ENCODE results near the gene SLC24A4.

Gene SLC24A4

DNA sequence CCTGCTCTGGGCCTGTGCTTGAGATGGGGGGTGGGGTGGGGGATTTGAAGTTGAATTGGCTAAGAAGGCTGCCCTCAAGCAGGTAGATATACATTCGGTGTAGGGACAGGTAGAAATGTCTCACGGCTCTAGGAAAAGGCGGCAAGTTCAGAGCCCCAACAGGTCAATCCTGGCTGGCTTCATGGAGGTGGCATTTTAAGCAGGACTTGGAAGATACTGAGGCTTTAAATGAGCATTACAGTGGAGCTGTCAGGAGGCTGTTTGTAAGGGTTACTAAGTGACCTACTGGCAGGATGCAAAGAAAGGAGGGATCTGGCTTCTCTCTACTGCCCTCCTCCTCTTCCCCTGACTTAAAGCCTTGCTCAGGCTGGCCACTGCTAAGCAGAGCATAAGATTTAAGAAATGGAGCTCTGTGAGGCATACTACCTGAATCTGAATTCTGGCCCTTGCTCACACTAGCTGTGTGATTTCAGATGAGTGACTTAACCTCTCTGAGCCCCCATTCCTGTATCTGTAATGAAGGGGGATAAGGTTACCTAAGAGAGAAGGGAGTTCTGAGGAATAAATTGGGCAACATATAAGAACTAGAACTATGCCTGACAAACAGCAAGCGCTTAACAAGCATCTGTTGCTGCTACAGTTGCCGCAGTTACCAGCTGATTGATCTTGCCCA, 61.6 kb downstream of the SLC24A4 start:
- H3K27ac Mint-ChIP-seq (ENCODE audit: low read depth) = no peak overlapping the region
- peaks cover 1% of the 10 kb centered on the region for H3K4me1 Mint-ChIP-seq
- H3K27me3 Mint-ChIP-seq = no peaks in the 10 kb centered on the region
- H3K9me3 Mint-ChIP-seq = no peaks in the 10 kb centered on the region
- no peak for ATAC-seq (replicated peaks; ENCODE audit: extremely low read depth, poor library complexity, severe bottlenecking)
- no peaks in the 10 kb centered on the region for H3K36me3 Mint-ChIP-seq (ENCODE audit: insufficient read depth)
- no peak overlapping the region for H3K4me3 Mint-ChIP-seq
- DNase-seq (ENCODE audit: low spot score in 2 of 2) = no peak

DNA sequence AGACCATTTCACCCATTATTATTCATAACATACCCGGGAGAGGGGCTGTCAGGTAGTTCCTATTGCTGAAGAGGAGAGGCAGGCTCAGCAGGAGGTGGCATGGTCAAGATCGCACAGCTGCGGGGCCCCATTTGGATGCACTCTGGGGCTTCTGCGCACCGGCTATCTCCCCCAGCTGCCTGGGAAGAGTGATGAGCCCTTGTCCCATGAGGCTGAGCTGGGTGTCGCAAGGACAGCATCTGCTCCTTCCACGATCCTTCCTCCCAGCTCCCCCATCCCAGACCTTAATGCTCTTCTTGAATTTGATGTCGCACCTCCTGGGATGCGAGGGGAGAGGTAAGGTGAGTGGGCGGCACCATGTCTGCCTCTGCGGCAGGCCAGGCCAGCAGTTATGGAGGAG, 62.6 kb downstream of the SLC24A4 start:
- Mint-ChIP-seq H3K4me3 (no peak overlapping the region), H3K9me3 (no peaks in the 10 kb centered on the region), H3K36me3 (ENCODE audit: insufficient read depth) (no peaks in the 10 kb centered on the region), H3K27me3 (no peaks in the 10 kb centered on the region), H3K27ac (ENCODE audit: low read depth) (no peak overlapping the region), H3K4me1 (peaks cover 10% of the 10 kb centered on the region)
- DNase-seq (ENCODE audit: low spot score in 2 of 2) = no peak
- ATAC-seq (replicated peaks; ENCODE audit: extremely low read depth, poor library complexity, severe bottlenecking) = no peak

DNA sequence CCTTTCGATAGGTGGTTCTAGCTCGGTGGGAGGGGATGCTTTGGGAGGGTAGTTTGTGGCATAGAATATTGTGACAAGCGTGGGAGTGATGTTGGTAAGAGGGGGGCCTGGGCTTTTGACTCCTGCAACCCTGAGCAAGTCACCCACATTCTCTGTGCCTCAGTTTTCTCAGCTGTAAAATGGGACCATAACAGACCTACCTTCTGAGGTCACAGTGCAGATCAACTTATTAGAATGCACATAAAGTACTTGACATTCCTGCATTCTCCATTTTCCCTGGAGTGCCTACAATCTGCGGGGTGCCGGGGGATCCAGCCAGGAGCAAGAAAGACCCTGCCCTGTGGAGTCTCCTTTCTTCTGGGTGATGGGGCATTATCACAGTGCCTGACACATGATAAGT, 63.2 kb downstream of the SLC24A4 start:
- Mint-ChIP-seq H3K4me1 (peaks cover 10% of the 10 kb centered on the region), H3K36me3 (ENCODE audit: insufficient read depth) (no peaks in the 10 kb centered on the region), H3K4me3 (no peak overlapping the region), H3K9me3 (no peaks in the 10 kb centered on the region), H3K27ac (ENCODE audit: low read depth) (no peak overlapping the region), H3K27me3 (no peaks in the 10 kb centered on the region)
- ATAC-seq (replicated peaks; ENCODE audit: extremely low read depth, poor library complexity, severe bottlenecking) = no peak
- no peak for DNase-seq (ENCODE audit: low spot score in 2 of 2)

DNA sequence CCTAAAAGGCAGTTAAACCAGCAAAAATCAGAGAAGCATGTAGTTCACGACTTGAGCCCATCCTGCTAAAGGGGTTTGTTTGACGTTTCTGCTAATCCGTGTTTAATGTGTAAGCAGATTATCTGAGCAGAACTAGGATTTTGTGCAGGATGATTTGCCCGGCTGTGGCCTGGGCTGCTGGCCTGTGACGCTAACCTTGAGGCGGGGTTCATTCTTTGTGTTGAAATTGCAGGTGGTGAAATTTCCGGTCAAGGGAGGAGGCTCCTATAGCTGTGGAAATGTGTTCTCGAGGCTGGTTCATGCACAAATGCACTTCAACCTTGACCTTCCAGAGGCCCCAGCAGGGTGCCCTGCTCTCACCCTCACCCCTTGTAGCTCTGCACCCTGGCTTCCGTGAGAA, 63.7 kb downstream of the SLC24A4 start:
- no peak for DNase-seq (ENCODE audit: low spot score in 2 of 2)
- no peak for ATAC-seq (replicated peaks; ENCODE audit: extremely low read depth, poor library complexity, severe bottlenecking)
- H3K36me3 Mint-ChIP-seq (ENCODE audit: insufficient read depth) = no peaks in the 10 kb centered on the region
- H3K9me3 Mint-ChIP-seq = no peaks in the 10 kb centered on the region
- H3K4me1 Mint-ChIP-seq = peaks cover 10% of the 10 kb centered on the region
- H3K4me3 Mint-ChIP-seq = no peak overlapping the region
- no peak overlapping the region for H3K27ac Mint-ChIP-seq (ENCODE audit: low read depth)
- no peaks in the 10 kb centered on the region for H3K27me3 Mint-ChIP-seq

DNA sequence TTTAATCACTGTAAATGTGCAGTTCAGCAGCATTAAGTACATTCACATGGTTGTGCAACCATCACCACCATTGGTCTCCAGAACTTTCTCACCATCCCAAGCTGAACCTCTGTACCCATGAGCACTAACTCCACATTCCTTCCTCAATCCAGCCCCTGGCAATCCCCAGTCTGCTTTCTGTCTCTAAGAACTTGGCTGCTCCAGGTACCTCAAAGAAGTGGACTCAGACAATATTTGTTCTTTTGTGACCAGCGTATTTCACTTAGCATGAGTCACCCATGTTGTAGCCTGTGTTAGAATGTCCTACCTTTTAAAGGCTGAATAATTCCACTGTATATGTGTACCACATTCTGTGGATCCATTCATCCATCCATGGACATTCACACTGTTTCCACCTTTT, 64.6 kb downstream of the SLC24A4 start:
- DNase-seq (ENCODE audit: low spot score in 2 of 2) (no peak), ATAC-seq (replicated peaks; ENCODE audit: extremely low read depth, poor library complexity, severe bottlenecking) (no peak)
- H3K4me3 Mint-ChIP-seq = no peak overlapping the region
- H3K36me3 Mint-ChIP-seq (ENCODE audit: insufficient read depth) = no peaks in the 10 kb centered on the region
- peaks cover 8% of the 10 kb centered on the region for H3K27me3 Mint-ChIP-seq
- H3K9me3 Mint-ChIP-seq = no peaks in the 10 kb centered on the region
- H3K27ac Mint-ChIP-seq (ENCODE audit: low read depth) = no peak overlapping the region
- H3K4me1 Mint-ChIP-seq = peaks cover 10% of the 10 kb centered on the region

DNA sequence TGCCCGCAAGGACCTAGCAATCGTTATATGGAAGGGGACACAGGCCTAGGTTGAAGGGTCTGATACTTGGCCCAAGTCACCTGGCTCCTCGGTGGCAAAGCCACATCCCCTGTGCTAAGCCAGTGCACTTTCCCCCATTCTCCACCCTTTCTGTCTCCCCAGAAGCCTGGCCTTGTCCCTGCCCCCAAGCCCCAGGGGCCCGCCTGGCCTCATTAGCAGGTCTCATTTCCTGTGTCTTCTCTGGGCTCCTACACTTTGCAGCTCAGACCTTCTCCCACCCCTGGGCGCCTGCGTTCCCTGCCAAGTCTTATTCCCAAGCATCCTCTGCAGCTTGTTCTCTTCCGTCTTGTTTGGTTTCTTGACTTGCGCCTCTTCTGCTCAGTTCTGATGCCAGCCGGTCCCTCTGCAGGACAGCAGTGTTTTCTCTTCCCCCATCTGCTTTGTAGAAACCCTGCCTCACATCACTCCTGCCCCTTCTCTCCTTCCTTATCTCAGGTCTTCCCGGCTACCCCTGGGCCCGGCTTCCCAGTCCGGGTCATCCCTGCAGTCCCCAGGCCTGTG, 66.7 kb downstream of the SLC24A4 start:
- peak overlapping the region; percentile 69 for H3K27ac Mint-ChIP-seq (ENCODE audit: low read depth)
- ATAC-seq (replicated peaks; ENCODE audit: extremely low read depth, poor library complexity, severe bottlenecking) = no peak
- no peaks in the 10 kb centered on the region for H3K36me3 Mint-ChIP-seq (ENCODE audit: insufficient read depth)
- H3K9me3 Mint-ChIP-seq = no peaks in the 10 kb centered on the region
- H3K4me3 Mint-ChIP-seq = no peak overlapping the region
- H3K4me1 Mint-ChIP-seq = peaks cover 10% of the 10 kb centered on the region
- H3K27me3 Mint-ChIP-seq = peaks cover 10% of the 10 kb centered on the region
- no peak for DNase-seq (ENCODE audit: low spot score in 2 of 2)

DNA sequence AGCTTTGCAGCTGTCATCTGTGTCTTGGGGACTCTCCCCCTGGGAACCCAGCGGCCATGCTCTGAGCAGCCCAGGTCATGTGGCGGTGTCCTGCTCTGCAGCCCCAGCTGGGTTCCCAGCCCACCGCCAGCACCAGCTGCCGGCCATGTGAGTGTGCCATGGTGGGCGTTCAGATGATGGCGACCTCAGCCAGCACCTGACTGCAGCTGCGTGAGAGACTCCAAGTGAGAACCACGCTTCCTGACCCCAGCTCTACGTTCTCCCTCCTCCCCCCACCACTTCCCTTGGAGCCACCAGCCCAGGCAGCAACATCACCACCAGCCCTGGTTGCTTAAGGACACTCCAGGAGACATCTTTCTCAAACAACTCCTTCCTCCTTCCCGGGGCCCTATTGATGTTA, 68.8 kb downstream of the SLC24A4 start:
- no peaks in the 10 kb centered on the region for H3K9me3 Mint-ChIP-seq
- no peaks in the 10 kb centered on the region for H3K36me3 Mint-ChIP-seq (ENCODE audit: insufficient read depth)
- ATAC-seq (replicated peaks; ENCODE audit: extremely low read depth, poor library complexity, severe bottlenecking) (no peak), DNase-seq (ENCODE audit: low spot score in 2 of 2) (no peak)
- H3K27me3 Mint-ChIP-seq = peaks cover 12% of the 10 kb centered on the region
- H3K27ac Mint-ChIP-seq (ENCODE audit: low read depth) = no peak overlapping the region
- H3K4me3 Mint-ChIP-seq = no peak overlapping the region
- H3K4me1 Mint-ChIP-seq = peaks cover 10% of the 10 kb centered on the region

DNA sequence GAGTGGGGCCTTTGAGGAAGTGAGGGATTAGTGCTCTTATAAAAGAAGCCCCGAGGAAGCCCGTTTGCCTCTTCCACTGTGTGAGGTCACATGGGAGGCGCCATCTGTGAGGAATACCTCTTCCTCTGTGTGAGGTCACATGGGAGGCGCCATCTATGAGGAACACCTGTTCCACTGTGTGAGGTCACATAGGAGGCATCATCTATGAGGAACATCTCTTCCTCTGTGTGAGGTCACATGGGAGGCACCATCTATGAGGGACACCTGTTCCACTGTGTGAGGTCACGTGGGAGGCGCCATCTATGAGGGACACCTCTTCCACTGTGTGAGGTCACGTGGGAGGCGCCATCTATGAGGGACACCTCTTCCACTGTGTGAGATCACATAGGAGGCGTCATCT, 69.7 kb downstream of the SLC24A4 start:
- Mint-ChIP-seq H3K27ac (ENCODE audit: low read depth) (no peak overlapping the region), H3K9me3 (no peaks in the 10 kb centered on the region), H3K27me3 (peaks cover 21% of the 10 kb centered on the region), H3K36me3 (ENCODE audit: insufficient read depth) (peaks cover 2% of the 10 kb centered on the region), H3K4me3 (no peak overlapping the region), H3K4me1 (peaks cover 10% of the 10 kb centered on the region)
- no peak for DNase-seq (ENCODE audit: low spot score in 2 of 2)
- ATAC-seq (replicated peaks; ENCODE audit: extremely low read depth, poor library complexity, severe bottlenecking) = peak; percentile 32

DNA sequence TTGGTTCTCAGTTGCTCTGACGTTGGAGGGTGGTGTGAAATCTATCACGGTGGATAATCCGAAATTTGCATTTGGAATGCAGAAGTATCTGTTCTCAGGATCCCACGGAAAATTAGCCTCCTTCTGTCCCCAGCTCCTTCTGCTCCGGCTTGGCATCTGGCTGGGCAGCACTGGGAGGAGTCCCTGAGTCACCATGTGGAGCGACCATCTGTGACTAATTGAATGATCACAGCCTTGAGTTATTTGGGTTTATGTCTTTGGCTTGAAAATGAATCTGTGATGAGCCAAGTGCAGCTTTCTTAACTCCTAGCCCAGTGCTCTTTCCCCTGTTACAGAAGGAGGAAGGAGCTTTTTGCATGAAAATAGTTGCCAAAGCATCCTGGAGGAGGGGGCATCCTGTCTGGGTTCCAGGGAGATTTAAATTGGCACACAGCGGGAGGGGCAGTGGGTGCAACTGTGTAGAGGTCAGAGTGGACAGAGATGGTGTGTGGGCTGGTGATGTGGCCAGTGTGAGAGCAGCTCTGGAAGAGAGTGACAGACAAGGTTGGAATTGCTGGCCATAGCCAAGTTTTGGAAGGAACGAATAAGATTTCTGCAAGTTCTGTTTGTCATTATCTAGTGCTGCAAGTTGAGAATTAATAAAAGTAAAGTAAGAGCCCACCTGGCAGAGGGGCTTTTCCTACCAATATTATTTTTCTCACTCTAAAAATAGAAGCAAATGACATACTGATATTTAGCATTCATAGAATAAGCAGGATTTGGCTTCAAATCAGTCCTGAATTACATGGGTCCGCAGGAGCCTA, 74.4 kb downstream of the SLC24A4 start:
- peaks cover 2% of the 10 kb centered on the region for H3K36me3 Mint-ChIP-seq (ENCODE audit: insufficient read depth)
- peaks cover 37% of the 10 kb centered on the region for H3K27me3 Mint-ChIP-seq
- H3K9me3 Mint-ChIP-seq = no peaks in the 10 kb centered on the region
- H3K4me1 Mint-ChIP-seq = no peaks in the 10 kb centered on the region
- no peak overlapping the region for H3K4me3 Mint-ChIP-seq
- no peak overlapping the region for H3K27ac Mint-ChIP-seq (ENCODE audit: low read depth)
- DNase-seq (ENCODE audit: low spot score in 2 of 2) = no peak
- no peak for ATAC-seq (replicated peaks; ENCODE audit: extremely low read depth, poor library complexity, severe bottlenecking)

DNA sequence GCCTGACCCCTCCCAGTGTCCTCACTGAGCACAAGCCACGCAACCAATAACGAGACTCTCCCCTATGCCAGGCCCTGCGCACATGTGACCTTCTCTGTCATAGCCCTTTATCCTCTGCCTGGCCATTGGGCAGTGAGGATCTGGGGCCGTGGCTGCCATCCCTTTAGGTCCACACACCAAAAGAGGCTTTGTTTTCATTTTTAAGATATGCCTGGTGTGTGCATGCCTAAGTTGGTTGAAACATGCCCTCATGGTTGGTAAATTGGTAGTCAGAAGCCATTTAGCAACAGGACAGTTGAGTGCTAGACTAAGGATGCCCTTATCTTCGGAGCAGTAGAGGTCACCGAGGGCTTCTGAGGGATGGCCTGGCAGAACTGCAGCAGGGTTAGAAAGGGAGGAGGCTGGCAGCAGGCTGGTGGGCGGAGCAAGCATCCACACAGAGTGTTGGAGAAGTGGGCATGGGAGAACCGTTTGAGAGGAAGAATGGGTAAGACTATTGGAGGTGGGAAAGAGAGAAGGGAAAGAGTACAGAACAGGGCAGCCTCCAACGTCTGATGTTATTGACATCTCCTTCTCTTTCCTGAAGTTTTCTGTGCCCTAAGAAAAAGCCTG, 75.1 kb downstream of the SLC24A4 start:
- peak overlapping the region; percentile 40 for H3K27ac Mint-ChIP-seq (ENCODE audit: low read depth)
- peaks cover 33% of the 10 kb centered on the region for H3K27me3 Mint-ChIP-seq
- H3K36me3 Mint-ChIP-seq (ENCODE audit: insufficient read depth) = peaks cover 2% of the 10 kb centered on the region
- no peaks in the 10 kb centered on the region for H3K4me1 Mint-ChIP-seq
- DNase-seq (ENCODE audit: low spot score in 2 of 2) = no peak
- no peaks in the 10 kb centered on the region for H3K9me3 Mint-ChIP-seq
- no peak overlapping the region for H3K4me3 Mint-ChIP-seq
- no peak for ATAC-seq (replicated peaks; ENCODE audit: extremely low read depth, poor library complexity, severe bottlenecking)

DNA sequence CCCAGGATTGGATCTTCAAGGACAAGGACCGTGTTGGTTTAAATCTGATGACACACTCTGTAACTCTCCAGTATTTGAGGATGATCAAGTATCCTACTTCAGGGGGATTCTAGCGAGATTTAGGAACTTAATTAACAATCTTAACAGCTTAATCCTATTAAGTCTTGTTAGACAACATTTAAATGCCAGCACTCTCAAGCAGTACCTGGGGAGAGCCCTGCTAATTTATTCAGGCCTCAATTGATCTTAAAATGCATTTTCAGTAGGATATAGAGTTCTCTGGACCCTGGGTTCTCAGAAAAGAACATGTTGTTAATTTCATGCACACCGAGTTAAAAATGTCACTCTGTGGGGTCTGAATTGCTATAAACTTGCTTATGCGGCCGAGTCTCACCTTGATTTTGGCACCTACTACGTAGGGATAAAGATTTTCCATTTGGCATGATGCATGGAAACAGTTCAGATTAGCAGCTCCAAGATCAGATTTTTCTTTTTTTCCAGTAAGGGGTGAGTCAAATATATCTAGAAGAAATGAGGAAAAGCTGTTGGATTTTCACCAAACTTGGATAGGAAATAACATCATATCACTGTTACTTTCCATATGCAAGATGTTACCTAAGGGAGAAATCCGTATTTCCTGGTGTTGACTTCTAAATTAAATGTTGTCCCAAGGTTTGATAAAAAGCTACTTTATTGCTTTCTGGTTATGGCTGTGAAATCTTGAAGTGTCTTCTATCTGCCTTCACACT, 76.1 kb downstream of the SLC24A4 start:
- Mint-ChIP-seq H3K36me3 (ENCODE audit: insufficient read depth) (peaks cover 2% of the 10 kb centered on the region), H3K27me3 (peaks cover 33% of the 10 kb centered on the region), H3K9me3 (no peaks in the 10 kb centered on the region), H3K4me3 (no peak overlapping the region), H3K4me1 (no peaks in the 10 kb centered on the region), H3K27ac (ENCODE audit: low read depth) (no peak overlapping the region)
- DNase-seq (ENCODE audit: low spot score in 2 of 2) = no peak
- no peak for ATAC-seq (replicated peaks; ENCODE audit: extremely low read depth, poor library complexity, severe bottlenecking)
